A549 (cell line): ENCODE measurements around the gene GBGT1. TPM values are rescaled to one million over a fixed set of nuclear protein-coding genes. Genes with fewer than 3 reads are reported as not detected.

Source experiments
- ATAC-seq, 2 experiments: fragments of 200-7000 bp in 1 of 2; fragments of >200 bp in 1 of 2; cut with Nextera tagmentation in 1 of 2; cut with Tn5 transposase in 1 of 2; 3 replicates each; pipeline versions ENCODE4 v1.8.0 to v1.9.1; 2018 to 2020; ENCODE audit warnings: mild to moderate bottlenecking in 1 of 2, moderate library complexity in 1 of 2
- CTCF ChIA-PET: fragments of 300-600 bp; sonication (Branson Sonifier 250); formaldehyde crosslinking; extraction: SDS; loops from one replicate; lab custom pipeline; 2021; ENCODE audit warnings: antibody characterized with exemption, inconsistent platforms; lab: Yijun Ruan, JAX
- POLR2A ChIA-PET: fragments of 350-600 bp; formaldehyde crosslinking; extraction: SDS; loops from one replicate; lab custom pipeline; 2021; ENCODE audit warnings: antibody characterized with exemption, inconsistent platforms; lab: Yijun Ruan, JAX
- DNase-seq, 2 experiments: peaks; one replicate each; pipeline versions ENCODE4 v3.0.0 to v3.0.0-alpha.2; 2011 to 2016; ENCODE audit warnings: low read depth in 1 of 2, low spot score in 1 of 2
- FAIRE-seq: peaks from 2 replicates; lab custom pipeline; 2011; peaks lifted over from hg19 to GRCh38; lab: Jason Lieb, UNC
- H3K27ac ChIP-seq, 2 experiments: fragments of >200 bp; sonication (Bioruptor Twin); formaldehyde crosslinking; 3 replicates each; pipeline ENCODE4 v1.5.1; 2016 to 2017
- H3K4me1 ChIP-seq: fragments of >200 bp; sonication (Bioruptor Twin); formaldehyde crosslinking; 3 replicates; pipeline ENCODE4 v1.6.1; 2016
- H3K4me2 ChIP-seq: fragments of >200 bp; sonication (Bioruptor Twin); formaldehyde crosslinking; 3 replicates; pipeline ENCODE4 v1.6.1; 2016
- H3K4me3 ChIP-seq: fragments of >200 bp; sonication (Bioruptor Twin); formaldehyde crosslinking; 3 replicates; pipeline ENCODE4 v1.5.1; 2016
- H3K9me3 ChIP-seq: fragments of >200 bp; sonication (Bioruptor Twin); formaldehyde crosslinking; 3 replicates; pipeline ENCODE4 v1.6.1; 2016
- CBX8 ChIP-seq: fragments of 200-600 bp; sonication (generic); IDR thresholded peaks from 2 replicates; pipeline ENCODE4 v1.6.1; 2016
- EHMT2 ChIP-seq: fragments of 200-600 bp; sonication (generic); IDR thresholded peaks from 2 replicates; pipeline ENCODE4 v1.6.1; 2016; ENCODE audit warnings: antibody characterized with exemption, low read depth, mild to moderate bottlenecking, moderate library complexity
- EP300 ChIP-seq, 2 experiments: fragments of >200 bp; sonication (Bioruptor Twin); formaldehyde crosslinking; IDR thresholded peaks; 2 replicates in 1 of 2; 3 replicates in 1 of 2; pipeline ENCODE4 v1.6.1; 2016 to 2017
- ESRRA ChIP-seq: fragments of 150-350 bp; IDR thresholded peaks from 2 replicates; pipeline ENCODE4 v1.6.1; 2014; ENCODE audit warnings: mild to moderate bottlenecking, low read length, borderline replicate concordance
- FOSL2 ChIP-seq, 2 experiments: fragments of 450-650 bp in 1 of 2; fragments of >200 bp in 1 of 2; sonication (Bioruptor Twin) in 1 of 2; formaldehyde crosslinking; IDR thresholded peaks; 2 replicates each; pipeline versions ENCODE4 v1.5.0 to v1.6.1; 2016 to 2020; ENCODE audit warnings: mild to moderate bottlenecking in 1 of 2, moderate library complexity in 1 of 2
- GATA3 ChIP-seq: IDR thresholded peaks from 2 replicates; pipeline ENCODE4 v1.6.1; 2012; ENCODE audit warnings: borderline replicate concordance
- HOXB13 ChIP-seq: fragments of 250-450 bp; sonication (Bioruptor Pico); IDR thresholded peaks from 2 replicates; pipeline ENCODE4 v1.5.0; 2020; ENCODE audit warnings: low read depth, mild to moderate bottlenecking, moderate library complexity
- HOXB5 ChIP-seq: fragments of 250-450 bp; sonication (Bioruptor Pico); IDR thresholded peaks from 2 replicates; pipeline ENCODE4 v1.5.0; 2020; ENCODE audit warnings: mild to moderate bottlenecking, moderate library complexity
- JUNB ChIP-seq: fragments of >200 bp; sonication (Bioruptor Twin); formaldehyde crosslinking; IDR thresholded peaks from 2 replicates; pipeline ENCODE4 v1.6.1; 2016
- NR3C1 ChIP-seq: fragments of >200 bp; sonication (Bioruptor Twin); formaldehyde crosslinking; IDR thresholded peaks from 3 replicates; pipeline ENCODE4 v1.6.1; 2017
- PHF8 ChIP-seq: fragments of 200-600 bp; sonication (generic); IDR thresholded peaks from 2 replicates; pipeline ENCODE4 v1.6.1; 2016; ENCODE audit warnings: low read depth, mild to moderate bottlenecking, antibody characterized with exemption, moderate library complexity, borderline replicate concordance
- POLR2AphosphoS2 ChIP-seq: conservative IDR thresholded peaks from 2 replicates; pipeline ENCODE4 v1.6.1; 2012; ENCODE audit warnings: low read length, improper control_type of control experiment, inconsistent platforms
- RARB ChIP-seq: fragments of 250-450 bp; sonication (Bioruptor Pico); IDR thresholded peaks from 2 replicates; pipeline ENCODE4 v1.8.0; 2021; ENCODE audit warnings: mild to moderate bottlenecking, moderate library complexity
- TP53 ChIP-seq: fragments of 250-450 bp; sonication (Bioruptor Pico); IDR thresholded peaks from 2 replicates; pipeline ENCODE4 v1.5.0; 2021; ENCODE audit warnings: mild to moderate bottlenecking, moderate library complexity
- ZNF302 ChIP-seq: fragments of 250-450 bp; sonication (Bioruptor Pico); IDR thresholded peaks from 2 replicates; pipeline ENCODE4 v1.9.0; 2021; ENCODE audit warnings: inconsistent platforms, mild to moderate bottlenecking, moderate library complexity
- ZSCAN20 ChIP-seq: fragments of 250-450 bp; sonication (Bioruptor Pico); IDR thresholded peaks from 2 replicates; pipeline ENCODE4 v1.8.0; 2022; ENCODE audit warnings: mild to moderate bottlenecking, moderate library complexity
- WGBS: methylation state at CpG from one replicate; pipeline ENCODE4 v1.1.6; 2017; ENCODE audit errors: missing lambda C conversion rate; 5-methylcytosine and 5-hydroxymethylcytosine counted together
- polyA plus RNA-seq, 4 experiments: library from polyadenylated mRNA; depleted of rRNA in 3 of 4; stranded (reverse); fragments of >200 nt; fragmentation: RNase III in 1 of 4; extraction: RNeasy Plus Mini Kit Qiagen cat#74134 plus additional on column Dnase treatment in 1 of 4; gene quantifications; 2 replicates in 3 of 4; 3 replicates in 1 of 4; pipeline ENCODE4 v1.2.3, GENCODE V29; 2011 to 2017
- TF ChIP-seq, protein P1 (sequence below): IDR thresholded peaks from 2 replicates; pipeline ENCODE4 v1.6.1; 2012; ENCODE audit warnings: low read depth, borderline replicate concordance
- TF ChIP-seq, protein P2 (sequence below): fragments of >200 bp; sonication (Bioruptor Twin); formaldehyde crosslinking; IDR thresholded peaks from 2 replicates; pipeline ENCODE4 v1.6.1; 2016
- TF ChIP-seq, protein P3 (sequence below): IDR thresholded peaks from 2 replicates; pipeline ENCODE4 v1.6.1; 2012

GBGT1 gene
- polyA plus RNA-seq, 2 of the 4 experiments (the other 2 are of a cell fraction) = 1.7 to 2.4 TPM

DNA sequence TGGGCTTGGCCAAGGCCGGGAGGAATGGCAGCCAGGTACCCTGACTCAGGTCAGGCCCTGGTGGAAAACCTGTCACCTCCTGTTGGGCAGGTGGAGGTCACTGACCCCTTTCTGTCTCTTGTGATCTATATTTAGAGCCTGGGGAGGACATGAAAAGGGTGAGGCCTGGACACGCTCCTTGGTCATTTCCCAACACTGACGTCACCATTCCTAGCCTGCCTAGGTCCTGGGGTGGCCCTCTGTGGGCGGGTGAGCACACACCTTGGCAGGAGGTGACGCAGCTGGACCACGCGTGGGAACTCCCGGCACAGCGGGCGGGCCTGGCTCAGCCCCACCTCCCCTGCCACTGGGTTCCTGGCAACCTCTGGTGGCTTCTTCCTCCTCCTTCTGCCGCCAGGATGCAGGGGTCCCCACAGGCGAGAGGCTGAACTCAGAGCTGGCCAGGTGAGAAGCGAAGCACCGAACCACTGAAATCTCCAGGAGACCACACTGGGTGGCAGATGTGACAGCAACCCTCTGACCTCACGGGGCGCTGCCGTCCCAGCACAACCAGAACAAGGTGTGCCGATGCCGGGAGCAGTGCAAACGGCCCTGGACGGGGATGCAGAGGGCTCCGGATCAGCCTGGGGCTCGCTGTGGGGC, 36.3 kb downstream of the GBGT1 start:
- FAIRE-seq (no peak), ATAC-seq (no peak), DNase-seq (no peak)
- WGBS = 82% methylated on average over 19 of the region's 23 CpGs
- Histone ChIP-seq H3K27ac (no peak overlapping the region), H3K4me2 (no peak overlapping the region), H3K9me3 (no peaks in the 10 kb centered on the region), H3K4me3 (no peak overlapping the region), H3K4me1 (peaks cover 26% of the 10 kb centered on the region)
- POLR2A ChIA-PET = no interaction called here
- no peak for TF ChIP-seq HOXB13 (CRISPR knock-in tag)
- TF ChIP-seq, protein P1, sequence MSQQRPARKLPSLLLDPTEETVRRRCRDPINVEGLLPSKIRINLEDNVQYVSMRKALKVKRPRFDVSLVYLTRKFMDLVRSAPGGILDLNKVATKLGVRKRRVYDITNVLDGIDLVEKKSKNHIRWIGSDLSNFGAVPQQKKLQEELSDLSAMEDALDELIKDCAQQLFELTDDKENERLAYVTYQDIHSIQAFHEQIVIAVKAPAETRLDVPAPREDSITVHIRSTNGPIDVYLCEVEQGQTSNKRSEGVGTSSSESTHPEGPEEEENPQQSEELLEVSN = no peak
- TF ChIP-seq EHMT2 = no peak
- no peak for TF ChIP-seq ZSCAN20 (CRISPR knock-in tag)
- no peak for TF ChIP-seq ESRRA
- TF ChIP-seq, protein P2, sequence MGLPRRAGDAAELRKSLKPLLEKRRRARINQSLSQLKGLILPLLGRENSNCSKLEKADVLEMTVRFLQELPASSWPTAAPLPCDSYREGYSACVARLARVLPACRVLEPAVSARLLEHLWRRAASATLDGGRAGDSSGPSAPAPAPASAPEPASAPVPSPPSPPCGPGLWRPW = no peak
- no peak for TF ChIP-seq TP53 (CRISPR knock-in tag)
- no peak for TF ChIP-seq ZNF302 (CRISPR knock-in tag)
- no peak for TF ChIP-seq JUNB
- no peak for TF ChIP-seq HOXB5
- TF ChIP-seq FOSL2 (IDR thresholded peaks at IDR 0.05) = no peak
- TF ChIP-seq FOSL2 (CRISPR knock-in tag; IDR thresholded peaks at IDR 0.05) = no peak
- no peak for TF ChIP-seq NR3C1
- no peak for TF ChIP-seq GATA3
- no peak for TF ChIP-seq POLR2AphosphoS2
- CTCF ChIA-PET = interaction anchor here (1.6 to 39.2 kb wide), 3 partner anchors 18 to 105 kb away, joined by 3 to 1284 read pairs (median 108); partner anchors contain the start of gene RALGDS

DNA sequence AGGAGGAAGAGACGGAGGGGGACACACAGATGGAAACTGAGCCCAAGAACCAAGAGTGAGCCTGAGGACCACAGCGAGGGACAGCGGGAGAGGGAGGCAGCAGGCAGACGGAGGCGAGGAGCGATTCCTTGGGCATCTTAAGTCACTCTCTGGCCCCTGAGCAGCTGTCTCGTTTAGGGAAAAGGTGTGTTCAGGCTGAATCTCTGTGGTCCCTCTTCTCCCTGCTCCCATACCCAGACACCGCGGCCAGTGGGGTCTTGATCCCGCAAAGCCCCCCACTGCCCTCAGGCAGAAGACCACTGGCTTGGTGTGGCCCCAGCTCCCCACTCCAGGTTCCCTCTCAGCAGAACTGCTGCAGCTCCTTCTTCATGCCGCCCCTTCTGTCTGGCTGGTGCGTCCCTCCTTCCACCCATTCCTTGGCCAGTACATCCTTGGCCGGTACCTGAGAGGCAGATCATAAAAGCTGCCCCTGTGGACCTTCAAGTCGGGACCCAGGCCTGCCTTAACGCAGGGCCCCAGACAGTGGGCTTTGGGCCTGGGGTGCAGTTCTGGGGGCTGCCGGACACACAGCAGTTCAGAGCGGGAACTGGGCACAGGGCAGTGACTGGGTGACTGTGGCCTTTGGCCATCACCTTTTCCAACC, 36.9 kb downstream of the GBGT1 start:
- ATAC-seq (no peak), DNase-seq (no peak), FAIRE-seq (no peak)
- Histone ChIP-seq H3K9me3 (no peaks in the 10 kb centered on the region), H3K4me2 (no peak overlapping the region), H3K4me1 (peaks cover 20% of the 10 kb centered on the region), H3K27ac (no peak overlapping the region), H3K4me3 (no peak overlapping the region)
- CTCF ChIA-PET = interaction anchor here (1.6 to 39.2 kb wide), 4 partner anchors 18 to 105 kb away, joined by 3 to 1284 read pairs (median 56); partner anchors contain the start of gene RALGDS
- WGBS = 92% methylated on average over 12 of the region's 17 CpGs
- POLR2A ChIA-PET = no interaction called here
- TF ChIP-seq, protein P3, sequence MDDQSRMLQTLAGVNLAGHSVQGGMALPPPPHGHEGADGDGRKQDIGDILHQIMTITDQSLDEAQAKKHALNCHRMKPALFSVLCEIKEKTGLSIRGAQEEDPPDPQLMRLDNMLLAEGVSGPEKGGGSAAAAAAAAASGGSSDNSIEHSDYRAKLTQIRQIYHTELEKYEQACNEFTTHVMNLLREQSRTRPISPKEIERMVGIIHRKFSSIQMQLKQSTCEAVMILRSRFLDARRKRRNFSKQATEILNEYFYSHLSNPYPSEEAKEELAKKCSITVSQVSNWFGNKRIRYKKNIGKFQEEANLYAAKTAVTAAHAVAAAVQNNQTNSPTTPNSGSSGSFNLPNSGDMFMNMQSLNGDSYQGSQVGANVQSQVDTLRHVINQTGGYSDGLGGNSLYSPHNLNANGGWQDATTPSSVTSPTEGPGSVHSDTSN = no peak
- TF ChIP-seq RARB (CRISPR knock-in tag) = no peak
- no peak for TF ChIP-seq FOSL2 (IDR thresholded peaks at IDR 0.05)
- TF ChIP-seq FOSL2 (CRISPR knock-in tag; IDR thresholded peaks at IDR 0.05) = no peak
- no peak for TF ChIP-seq CBX8
- no peak for TF ChIP-seq EP300 (IDR thresholded peaks at IDR 0.05)
- no peak for TF ChIP-seq POLR2AphosphoS2
- no peak for TF ChIP-seq JUNB
- TF ChIP-seq PHF8 = no peak
